Heart right ventricle (tissue), 16 donors: ENCODE data around the gene TOMM22. TPM values are rescaled to one million over a fixed set of nuclear protein-coding genes. Genes with fewer than 3 reads are reported as not detected.

Experiments
- ATAC-seq, 8 donors: fragments of 200-7000 bp; cut with Tn5 transposase; one replicate each; pipeline ENCODE4 v1.9.1; 2020; ENCODE audit warnings: mild to moderate bottlenecking in 8 of 8, moderate library complexity in 8 of 8, moderate number of reproducible peaks in 1 of 8
- DNase-seq, 2 donors: peaks; one replicate each; pipeline ENCODE4 v3.0.0-alpha.2; 2020
- H3K27ac ChIP-seq, 10 donors: fragments of 200-600 bp; sonication (generic) in 2 of 10; one replicate each; pipeline versions ENCODE4 v1.5.0 to v1.8.0; 2020 to 2022; ENCODE audit warnings: mild to moderate bottlenecking in 3 of 10
- H3K27me3 ChIP-seq, 7 donors: fragments of 200-600 bp; one replicate each; pipeline ENCODE4 v1.8.0; 2021 to 2022; ENCODE audit warnings: mild to moderate bottlenecking in 2 of 7
- H3K36me3 ChIP-seq, 9 donors: fragments of 200-600 bp; sonication (generic) in 1 of 9; one replicate each; pipeline versions ENCODE4 v1.5.0 to v1.8.0; 2020 to 2022; ENCODE audit warnings: mild to moderate bottlenecking in 2 of 9
- H3K4me1 ChIP-seq, 9 donors: fragments of 200-600 bp; sonication (generic) in 1 of 9; one replicate each; pipeline versions ENCODE4 v1.5.0 to v1.8.0; 2020 to 2022; ENCODE audit warnings: mild to moderate bottlenecking in 4 of 9
- H3K4me3 ChIP-seq, 10 donors: fragments of 200-600 bp; sonication (generic) in 2 of 10; one replicate each; pipeline versions ENCODE4 v1.5.0 to v1.8.0; 2020 to 2022; ENCODE audit warnings: mild to moderate bottlenecking in 7 of 10, moderate library complexity in 2 of 10
- H3K9me3 ChIP-seq, 11 donors: fragments of 200-600 bp in 10 of 11; sonication (generic) in 2 of 11; one replicate each; pipeline versions ENCODE4 v1.5.0 to v1.8.0; 2013 to 2022; ENCODE audit warnings: mild to moderate bottlenecking in 2 of 11, control low read depth in 1 of 11, moderate library complexity in 1 of 11
- CTCF ChIP-seq, 9 donors: fragments of 200-600 bp; sonication (generic) in 2 of 9; IDR thresholded peaks; one replicate each; pipeline versions ENCODE4 v1.5.0 to v1.8.0; 2021 to 2022; ENCODE audit warnings: antibody characterized with exemption in 9 of 9, mild to moderate bottlenecking in 5 of 9, moderate library complexity in 1 of 9
- WGBS, 2 donors: extraction: QIAGEN DNeasy Blood & Tissue Kit; methylation state at CpG; one replicate each; pipeline ENCODE4 v1.1.7; 2013; ENCODE audit warnings: inconsistent platforms in 1 of 2; 5-methylcytosine and 5-hydroxymethylcytosine counted together
- intact Hi-C, 10 donors: fragments of 100-400 bp; cut with DNase I; formaldehyde crosslinking; loops; one replicate each; pipeline versions ENCODE4 v1.11.1 to v1.14.2; 2022
- polyA plus RNA-seq, 2 donors: library from polyadenylated mRNA; stranded (reverse); fragments of 200-250 nt; gene quantifications; one replicate each; pipeline ENCODE4 v1.2.3, GENCODE V29; 2013
- total RNA-seq, 10 donors: library from RNA; stranded (reverse); fragmentation: NEBNext Ultra II Directional in 3 of 10; extraction: Animal tissue kit (Norgen Biotek cat#: 25700) in 3 of 10; gene quantifications; one replicate each; pipeline versions ENCODE4 v1.2.1 to v1.2.4, GENCODE V29; 2021 to 2023
- donor health status: Arrhythmogenic right ventricular cardiomyopathy.
- donor health status: ischemic (EF 13 %, LVEDD 7.1; RV severe dilation, severe dysfunction).
- donor health status: healthy with polysubstance abuse.
- donor health status: DM: no; HTN: yes; CAD: no.
- donor health status: DM: no; HTN: no; CAD: no.
- donor health status: ischemic (EF 25% LVEDD 6.9; RV normal size, moderate dysfunction).
- donor health status: ischemic (EF 25% LVEDD 5.7; RV mildly dilated, moderate dysfunction).
- donor health status: healthy.
- donor health status: DM: yes; HTN: yes; CAD: no.
- donor health status: Ischemic cardiomyopathy.
- donor health status: ischemic (EF 35%, LVEDD 5.7; RV mildly dilated, moderate dysfunction).
- donor health status: nonischemic (EF 11% LVEDD 7.7; RV severe dilation, severe dysfunction).
- donor health status: DM: yes; HTN: yes; CAD: no.
- donor health status: PGD.
- donor health status: ischemic (EF 29% LVEDD 5.4; RV normal size, mild dysfunction).
- donor health status: nonischemic (EF 23%, LVEDD 6.1; RV moderate dilation, normal function).

Gene TOMM22
- total and polyA plus RNA-seq, 12 donors = 23.0 to 86.2 (median 70.5) TPM

- peak; percentile 87 to 95 (median 94) for ATAC-seq
- intact Hi-C loops = loop anchor here in 5 of 10 donors (1.0 to 10.0 kb wide), 5 partner anchors 47 to 201 kb away; partner anchors contain the start of genes SUN2 (in 2 of the 5), CBY1 (in 1 of the 5), DDX17 (in 1 of the 5) and FAM227A (in 1 of the 5)
- peaks cover 12 to 55% (median 51%) of the 10 kb centered on the region in 9 donors for H3K4me1 ChIP-seq
These were observed 23.7 kb downstream of the TOMM22 start, which contains the start of gene GTPBP1 for GRCh38 chr22:38705235-38706100. Gene GTPBP1 (plus strand): TSS chr22:38705944. CDS start chr22:38705956, 12 bp downstream.

GRCh38 chr22:38706101-38706900 lies 24.5 kb downstream of the TOMM22 start:
- intact Hi-C loops = loop anchor here in 3 of 10 donors (5.0 to 10.0 kb wide), 3 partner anchors 46 to 202 kb away; partner anchors contain the start of genes DDX17 (in 1 of the 3) and SUN2 (in 1 of the 3)
- no peaks in the 10 kb centered on the region for H3K27me3 ChIP-seq
- DNase-seq (peak in 1 of 2 donors; percentile 43), ATAC-seq (peak in 4 of 8 donors; percentile 1 to 46 (median 10))
- H3K4me3 ChIP-seq = peak overlapping the region; percentile 74 to 98 (median 88)
- peak overlapping the region; percentile 86 to 98 (median 95) for H3K27ac ChIP-seq
- peaks cover 12 to 57% (median 50%) of the 10 kb centered on the region in 9 donors for H3K4me1 ChIP-seq
- peaks cover 0 to 25% (median 7%) of the 10 kb centered on the region in 9 donors for H3K36me3 ChIP-seq
- TF ChIP-seq CTCF (IDR thresholded peaks at IDR 0.05) = no peak
- H3K9me3 ChIP-seq = no peaks in the 10 kb centered on the region
- WGBS, 2 donors = 0 to 1% methylated on average over 65 to 76 of the region's 80 CpGs

More at GRCh38 chr22:38705235-38706100, 23.7 kb downstream of the TOMM22 start, which contains the start of gene GTPBP1:
- H3K27ac ChIP-seq = peak within 1 kb of the TSS; percentile 86 to 98 (median 95)
- no peaks in the 10 kb centered on the region for H3K9me3 ChIP-seq
- TF ChIP-seq CTCF (IDR thresholded peaks at IDR 0.05) = peak in 2 of 9 donors; percentile 28 to 35
- peak; percentile 95 to 100 for DNase-seq
- peaks cover 0 to 17% (median 7%) of the 10 kb centered on the region in 9 donors for H3K36me3 ChIP-seq
- 0% methylated on average over 54 to 55 of the region's 55 CpGs for WGBS, 2 donors
- peak within 1 kb of the TSS; percentile 74 to 98 (median 88) for H3K4me3 ChIP-seq
- H3K27me3 ChIP-seq = no peaks in the 10 kb centered on the region

- peaks cover 8 to 53% (median 45%) of the 10 kb centered on the region in 9 donors for H3K4me1 ChIP-seq
- H3K4me3 ChIP-seq = peak overlapping the region; percentile 74 to 98 (median 88)
- WGBS, 2 donors = 3 to 10% methylated on average over 4 of the region's 4 CpGs
- no peaks in the 10 kb centered on the region for H3K9me3 ChIP-seq
- intact Hi-C loops = loop anchor here in 4 of 10 donors (1.0 to 10.0 kb wide), 4 partner anchors 45 to 202 kb away; partner anchors contain the start of genes SUN2 (in 2 of the 4) and DDX17 (in 1 of the 4)
- no peak for TF ChIP-seq CTCF (IDR thresholded peaks at IDR 0.05)
- DNase-seq = no peak
- no peaks in the 10 kb centered on the region for H3K27me3 ChIP-seq
- peaks cover 0 to 31% (median 7%) of the 10 kb centered on the region in 9 donors for H3K36me3 ChIP-seq
- peak overlapping the region in 9 of 10 donors; percentile 86 to 98 (median 95) for H3K27ac ChIP-seq
- no peak for ATAC-seq
These were observed 25.1 kb downstream of the TOMM22 start for GRCh38 chr22:38706901-38707195.
